SH-SY5Y (cell line): Measurements from ENCODE around the gene HIVEP3.

Experiments used
- GATA2 ChIP-seq: IDR thresholded peaks from 2 replicates; pipeline ENCODE4 v1.6.1; 2011; ENCODE audit warnings: mild to moderate bottlenecking, low read depth, low read length
- GATA3 ChIP-seq: IDR thresholded peaks from 2 replicates; pipeline ENCODE4 v1.6.1; 2011; ENCODE audit warnings: low read depth, mild to moderate bottlenecking, low read length, moderate library complexity

HIVEP3 gene

DNA sequence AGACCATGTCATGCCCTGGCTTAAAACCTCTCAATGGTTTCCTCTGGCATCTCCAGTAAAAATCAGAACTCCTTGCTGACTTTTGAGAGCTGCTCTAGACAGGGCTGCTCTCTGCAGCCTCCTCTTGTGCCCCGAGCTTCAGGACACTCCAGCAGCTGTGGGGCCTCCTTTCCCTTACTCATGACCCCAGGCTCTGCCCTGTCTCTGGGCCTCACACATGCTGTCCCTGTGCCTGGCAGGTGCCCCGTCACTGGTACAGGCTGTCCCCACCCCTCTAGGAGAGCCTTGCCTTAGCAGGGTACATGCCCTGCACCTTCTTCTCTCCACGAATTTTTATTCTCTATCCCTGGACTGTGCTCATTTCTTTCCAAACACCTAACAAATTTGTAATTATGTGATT lies 43.2 kb downstream of the HIVEP3 start:
- no peak for TF ChIP-seq GATA2
- no peak for TF ChIP-seq GATA3

DNA sequence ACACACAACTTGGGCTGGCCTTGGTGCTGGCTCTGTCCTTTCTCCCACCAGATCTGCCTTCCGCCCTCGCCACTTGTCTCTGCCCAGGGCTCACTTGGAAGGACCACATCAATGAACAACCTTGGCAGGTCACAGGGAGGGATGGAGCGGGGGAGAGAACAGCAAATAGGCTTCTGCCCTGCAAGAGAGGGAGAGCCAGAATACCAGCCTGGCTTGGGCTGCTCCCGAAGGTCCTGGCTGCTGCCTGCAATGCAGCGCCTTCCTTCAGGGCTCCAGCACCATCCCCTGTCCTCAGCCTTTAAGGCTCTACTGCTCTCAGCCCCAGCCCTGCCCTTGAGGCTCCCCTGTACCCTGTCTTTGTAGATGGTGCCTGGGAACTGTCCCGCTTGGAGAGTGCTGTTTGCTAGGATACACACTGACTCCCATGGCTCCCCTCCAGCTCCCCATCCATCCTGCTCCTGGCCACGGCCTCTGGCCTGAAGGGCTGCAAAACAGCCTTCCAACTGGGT lies 43.8 kb downstream of the HIVEP3 start:
- TF ChIP-seq GATA3, result no peak
- no peak for TF ChIP-seq GATA2

- TF ChIP-seq GATA2 (no peak), GATA3 (no peak)
Measured at GRCh38 chr1:41874151-41874719, 44.5 kb downstream of the HIVEP3 start.

GRCh38 chr1:41872074-41872473 lies 46.6 kb downstream of the HIVEP3 start:
- TF ChIP-seq GATA3 (no peak), GATA2 (no peak)

GRCh38 chr1:41870076-41870562 lies 48.6 kb downstream of the HIVEP3 start:
- TF ChIP-seq GATA2 (no peak), GATA3 (no peak)

DNA sequence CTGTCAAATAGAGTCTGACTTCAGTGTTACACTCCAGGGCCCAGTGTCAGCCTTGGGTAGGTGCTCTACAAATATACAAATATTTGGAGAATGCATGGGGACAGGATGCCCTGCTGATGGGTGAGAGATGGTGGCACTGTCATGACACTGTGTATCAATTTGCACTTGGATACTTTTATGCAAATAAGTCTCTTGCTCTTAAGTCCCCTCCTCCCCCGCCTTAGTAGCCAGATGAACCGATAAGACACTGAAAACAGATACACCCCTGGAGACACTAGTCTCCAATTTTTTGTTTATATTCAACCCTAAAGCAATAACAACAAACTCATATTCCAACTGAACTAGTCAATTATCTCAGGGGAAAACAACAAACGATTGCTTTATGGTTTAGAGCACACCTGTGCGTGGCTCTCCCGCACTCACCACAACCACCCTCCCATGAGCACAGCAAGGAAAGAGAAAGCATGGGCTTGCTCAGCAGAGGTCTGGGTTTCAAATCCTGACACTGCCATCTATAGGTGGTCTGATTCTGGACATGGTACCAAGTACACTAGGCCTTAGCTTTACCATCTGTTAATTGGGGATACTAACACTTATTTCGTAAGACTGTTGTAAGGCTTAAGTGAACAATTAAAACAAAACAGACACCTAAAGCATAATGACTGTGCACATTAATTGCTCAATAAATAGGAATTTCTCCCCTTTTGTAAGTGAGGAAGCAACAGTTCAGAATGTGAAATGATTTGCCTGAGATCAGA lies 50.3 kb downstream of the HIVEP3 start:
- TF ChIP-seq GATA2 (no peak), GATA3 (no peak)

GRCh38 chr1:41866285-41866684 lies 52.4 kb downstream of the HIVEP3 start:
- TF ChIP-seq GATA3, result no peak
- no peak for TF ChIP-seq GATA2

DNA sequence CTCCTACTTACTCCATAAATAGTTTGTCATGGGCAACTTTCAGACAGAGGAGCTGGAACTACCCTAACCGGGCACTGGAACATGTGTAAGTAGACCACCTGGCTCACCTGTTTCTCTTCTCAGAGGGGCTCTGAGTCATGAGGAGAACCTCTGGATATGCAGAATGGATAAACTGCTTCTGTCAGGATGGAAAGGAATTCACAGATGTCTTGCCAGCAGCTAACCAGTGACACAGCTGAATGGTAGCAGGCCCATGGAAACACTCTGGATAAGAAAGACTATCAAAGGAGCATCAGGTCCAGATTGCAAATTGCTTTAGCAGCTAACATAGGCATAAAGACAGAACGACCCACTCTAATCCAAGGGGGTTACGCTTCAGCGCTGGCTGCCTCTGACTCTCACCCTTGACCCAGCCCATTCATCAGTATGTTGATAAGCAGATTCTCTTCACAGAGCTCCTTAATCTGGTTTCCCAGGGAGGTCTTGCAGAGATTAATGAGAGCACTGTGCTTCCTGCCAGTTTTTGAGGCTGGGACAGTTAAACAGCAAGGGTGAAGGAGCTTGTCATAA lies 54.2 kb downstream of the HIVEP3 start:
- no peak for TF ChIP-seq GATA3
- no peak for TF ChIP-seq GATA2

- TF ChIP-seq GATA3 (no peak), GATA2 (no peak)
Measured at GRCh38 chr1:41863718-41864117, 55.0 kb downstream of the HIVEP3 start.

DNA sequence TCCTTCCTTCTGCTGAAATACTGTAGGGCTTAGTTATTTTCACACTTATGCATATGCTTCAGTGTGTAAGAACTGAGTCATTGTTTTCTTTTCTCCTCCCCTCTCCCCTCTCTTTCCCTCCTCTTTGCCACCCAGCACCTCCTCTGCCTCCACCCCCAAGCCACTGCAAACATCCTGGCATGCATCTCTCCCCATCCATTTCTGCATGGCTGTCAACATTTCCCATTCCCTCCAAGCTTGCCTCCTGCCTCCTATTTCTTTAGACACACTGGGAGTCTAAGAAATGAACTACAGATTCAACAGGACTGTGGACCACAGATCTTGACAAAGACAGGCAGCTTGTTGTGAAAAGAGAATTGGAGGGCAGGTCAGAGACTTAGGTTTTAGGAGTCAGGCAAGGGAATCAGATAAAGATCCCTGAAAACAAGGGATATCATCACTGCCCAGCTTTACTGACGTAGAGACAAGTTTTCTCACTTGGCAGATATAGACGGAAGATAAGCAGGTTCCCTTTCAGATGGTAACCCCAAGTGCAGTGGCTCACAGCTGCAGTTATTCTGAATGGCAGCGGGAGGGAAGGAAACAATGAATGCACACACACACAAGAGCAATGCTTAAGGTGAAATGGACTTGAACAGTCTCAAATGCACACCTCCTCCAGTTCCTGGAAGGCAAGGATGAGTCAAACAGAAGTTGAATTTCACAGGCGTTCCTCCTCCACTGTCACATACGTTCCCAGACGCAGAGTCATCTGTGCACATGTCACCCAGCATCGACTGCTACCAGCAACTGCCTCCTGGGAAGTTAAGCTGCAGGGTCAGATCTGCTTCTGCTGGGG lies 56.1 kb downstream of the HIVEP3 start:
- TF ChIP-seq GATA2, result no peak; the same call in 1 of the 2 replicates
- no peak for TF ChIP-seq GATA3

DNA sequence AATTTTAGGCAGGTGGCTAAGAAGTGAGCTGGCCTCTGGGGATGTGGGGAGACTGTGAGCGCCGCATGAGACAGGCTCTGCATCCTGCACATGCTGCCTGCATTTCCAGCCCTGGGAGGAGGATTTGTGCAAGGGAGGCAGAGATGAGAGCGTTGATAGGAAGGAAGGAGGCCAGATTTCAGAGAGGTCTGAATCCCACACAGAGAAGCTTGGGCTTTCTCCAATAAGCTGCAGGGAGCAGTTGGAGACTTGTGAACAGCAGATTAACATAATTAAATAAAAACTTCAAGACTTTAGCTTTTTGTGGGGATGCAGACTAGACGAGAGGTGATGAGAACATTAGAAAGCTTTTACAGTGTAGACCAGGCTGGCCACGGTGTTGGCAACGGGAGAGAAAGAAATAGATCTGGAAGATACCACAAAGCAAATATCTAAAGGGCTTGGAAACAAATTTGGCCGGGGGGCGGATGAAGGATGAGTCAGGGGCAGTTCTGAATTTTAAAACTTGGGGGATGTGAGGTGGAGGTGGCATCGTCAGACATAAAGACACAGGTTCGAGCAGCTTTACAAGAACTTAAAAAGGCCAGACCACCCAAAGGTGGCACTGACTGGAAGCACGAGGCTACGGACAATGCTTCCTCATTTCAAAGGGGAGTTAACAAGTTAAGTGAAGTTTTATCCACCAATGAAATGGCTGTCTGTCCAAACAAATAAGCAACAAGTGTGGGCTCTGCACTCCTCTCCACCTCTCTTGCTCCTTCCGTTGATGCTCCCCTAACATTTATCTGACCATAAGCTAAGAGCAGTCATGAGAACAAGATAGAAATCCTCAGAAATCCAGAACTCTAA lies 57.0 kb downstream of the HIVEP3 start:
- TF ChIP-seq GATA2 (peak; percentile 20; the same call in 1 of the 2 replicates), GATA3 (no peak)

DNA sequence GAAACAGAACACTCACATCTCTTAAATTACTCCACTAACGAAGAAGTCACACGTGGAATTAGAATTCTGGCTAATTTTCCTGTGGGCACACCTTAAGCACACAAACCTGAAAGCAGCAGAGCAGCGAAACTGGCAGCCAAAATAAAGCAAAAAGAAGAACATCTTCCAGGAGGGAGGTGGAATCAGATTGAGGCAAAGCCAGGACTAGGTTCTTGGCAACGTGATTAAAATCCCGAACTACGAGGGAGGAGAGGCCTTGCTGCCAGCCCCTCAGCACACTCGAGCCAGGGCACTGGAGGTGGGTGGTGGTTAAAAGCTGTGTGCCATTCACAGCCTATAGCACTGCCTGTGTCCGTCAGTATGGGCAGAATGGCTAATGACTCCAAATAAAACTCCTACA lies 58.0 kb downstream of the HIVEP3 start:
- TF ChIP-seq GATA3 (no peak), GATA2 (no peak)

- no peak for TF ChIP-seq GATA3
- TF ChIP-seq GATA2, result no peak
Measured at GRCh38 chr1:41860214-41860613, 58.5 kb downstream of the HIVEP3 start.
